Smooth muscle cell (in vitro differentiated cells): ENCODE data around the gene BORCS6. TPM values are rescaled to one million over a fixed set of nuclear protein-coding genes. Genes with fewer than 3 reads are reported as not detected.
"Not testable (repeated sequence)": the region's sequence is repeated elsewhere in the genome, so short reads cannot be mapped to it uniquely, and the experiment has no call there.

ENCODE experiments used
- DNase-seq: peaks from one replicate; lab custom pipeline; 2025; ENCODE audit not compliant: unreplicated experiment; lab: John Stamatoyannopoulos, UW
- H2AFZ ChIP-seq: fragments of 200-600 bp; sonication (generic); 2 replicates; pipeline ENCODE4 v1.6.0; 2016; ENCODE audit warnings: antibody characterized with exemption, low read depth, mild to moderate bottlenecking
- H3F3A ChIP-seq: fragments of 200-600 bp; sonication (generic); 2 replicates; pipeline ENCODE4 v1.6.0; 2017; ENCODE audit warnings: antibody characterized with exemption, low read depth
- H3K27ac ChIP-seq: fragments of 200-600 bp; sonication (generic); 2 replicates; pipeline ENCODE4 v1.5.1; 2016; ENCODE audit warnings: low read depth, mild to moderate bottlenecking
- H3K27me3 ChIP-seq: fragments of 200-600 bp; sonication (generic); 2 replicates; pipeline ENCODE4 v1.6.1; 2016; ENCODE audit warnings: low read depth, mild to moderate bottlenecking
- H3K36me3 ChIP-seq: fragments of 200-600 bp; sonication (generic); 2 replicates; pipeline ENCODE4 v1.5.1; 2016; ENCODE audit warnings: low read depth
- H3K4me1 ChIP-seq: fragments of 200-600 bp; sonication (generic); 2 replicates; pipeline ENCODE4 v1.5.1; 2016; ENCODE audit warnings: low read depth
- H3K4me2 ChIP-seq: fragments of 200-600 bp; sonication (generic); 2 replicates; pipeline ENCODE4 v1.6.0; 2016; ENCODE audit warnings: mild to moderate bottlenecking
- H3K4me3 ChIP-seq: fragments of 200-600 bp; sonication (generic); 2 replicates; pipeline ENCODE4 v1.5.1; 2016; ENCODE audit warnings: mild to moderate bottlenecking
- H3K79me2 ChIP-seq: fragments of 200-600 bp; sonication (generic); 2 replicates; pipeline ENCODE4 v1.6.0; 2016; ENCODE audit warnings: low read depth, mild to moderate bottlenecking
- H3K9ac ChIP-seq: fragments of 200-600 bp; sonication (generic); 2 replicates; pipeline ENCODE4 v1.6.0; 2016; ENCODE audit warnings: low read depth
- H3K9me3 ChIP-seq: fragments of 200-600 bp; sonication (generic); replicated peaks from 2 replicates; pipeline ENCODE4 v1.5.1; 2016; ENCODE audit warnings: low read depth
- H4K20me1 ChIP-seq: fragments of 200-600 bp; sonication (generic); 2 replicates; pipeline ENCODE4 v1.6.0; 2016; ENCODE audit warnings: low read depth
- WGBS: methylation state at CpG from one replicate; pipeline ENCODE4 v1.1.7; 2016; ENCODE audit warnings: low lambda C conversion rate; 5-methylcytosine and 5-hydroxymethylcytosine counted together
- polyA plus RNA-seq: library from polyadenylated mRNA; unstranded; fragments of >200 nt; fragmentation: Nextera tagmentation; extraction: Ambion mirVana; gene quantifications from 2 replicates; pipeline ENCODE4 v1.2.1, GENCODE V29; 2016
- total RNA-seq: library from RNA; depleted of rRNA; stranded (reverse); fragments of >200 nt; gene quantifications from 2 replicates; pipeline ENCODE4 v1.2.3, GENCODE V29; 2014
- TF ChIP-seq, protein P1 (sequence below): fragments of 200-600 bp; sonication (generic); IDR thresholded peaks from 2 replicates; pipeline ENCODE4 v1.5.1; 2017; ENCODE audit warnings: borderline replicate concordance, mild to moderate bottlenecking, antibody characterized with exemption; ENCODE audit not compliant: insufficient read depth, poor library complexity, severe bottlenecking

BORCS6 gene
- total and polyA plus RNA-seq, 2 experiments from 2014 or later: 3.2 to 6.3 TPM

DNA sequence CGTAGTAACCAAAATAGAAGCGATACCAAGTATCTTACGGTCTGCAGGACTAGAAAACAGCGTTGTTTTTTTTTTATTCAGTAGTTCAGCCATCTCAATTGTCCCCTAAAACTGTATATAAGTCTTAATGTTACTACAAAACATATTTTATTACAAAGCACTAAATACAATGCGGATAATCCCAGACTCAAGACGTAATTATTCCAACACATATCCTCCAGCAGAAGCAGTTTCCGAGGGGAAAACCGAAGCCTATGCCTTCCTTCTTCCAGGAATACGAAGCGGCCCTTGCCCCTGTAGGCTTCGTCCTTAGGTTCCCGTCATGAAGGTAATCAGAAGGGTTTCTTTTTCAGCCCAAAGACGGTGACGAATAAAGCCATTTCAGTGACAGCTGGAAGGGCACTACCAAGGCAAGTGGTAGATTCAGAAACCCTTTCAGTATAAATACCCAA, 16.1 kb downstream of the BORCS6 start:
- 2% methylated on average over 14 of the region's 14 CpGs for WGBS
- no peak for DNase-seq
- Histone ChIP-seq H2AFZ (peak overlapping the region; percentile 41), H3K4me1 (peaks cover 16% of the 10 kb centered on the region), H3K9ac (peak overlapping the region; percentile 97), H3K36me3 (no peaks in the 10 kb centered on the region), H3K4me2 (peak overlapping the region; percentile 92), H4K20me1 (no peaks in the 10 kb centered on the region), H3K27me3 (no peaks in the 10 kb centered on the region), H3K9me3 (no peaks in the 10 kb centered on the region), H3K27ac (peak overlapping the region; percentile 98), H3F3A (no peaks in the 10 kb centered on the region), H3K4me3 (peak overlapping the region; percentile 65), H3K79me2 (no peaks in the 10 kb centered on the region)
- TF ChIP-seq, protein P1, sequence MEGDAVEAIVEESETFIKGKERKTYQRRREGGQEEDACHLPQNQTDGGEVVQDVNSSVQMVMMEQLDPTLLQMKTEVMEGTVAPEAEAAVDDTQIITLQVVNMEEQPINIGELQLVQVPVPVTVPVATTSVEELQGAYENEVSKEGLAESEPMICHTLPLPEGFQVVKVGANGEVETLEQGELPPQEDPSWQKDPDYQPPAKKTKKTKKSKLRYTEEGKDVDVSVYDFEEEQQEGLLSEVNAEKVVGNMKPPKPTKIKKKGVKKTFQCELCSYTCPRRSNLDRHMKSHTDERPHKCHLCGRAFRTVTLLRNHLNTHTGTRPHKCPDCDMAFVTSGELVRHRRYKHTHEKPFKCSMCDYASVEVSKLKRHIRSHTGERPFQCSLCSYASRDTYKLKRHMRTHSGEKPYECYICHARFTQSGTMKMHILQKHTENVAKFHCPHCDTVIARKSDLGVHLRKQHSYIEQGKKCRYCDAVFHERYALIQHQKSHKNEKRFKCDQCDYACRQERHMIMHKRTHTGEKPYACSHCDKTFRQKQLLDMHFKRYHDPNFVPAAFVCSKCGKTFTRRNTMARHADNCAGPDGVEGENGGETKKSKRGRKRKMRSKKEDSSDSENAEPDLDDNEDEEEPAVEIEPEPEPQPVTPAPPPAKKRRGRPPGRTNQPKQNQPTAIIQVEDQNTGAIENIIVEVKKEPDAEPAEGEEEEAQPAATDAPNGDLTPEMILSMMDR: no peak

DNA sequence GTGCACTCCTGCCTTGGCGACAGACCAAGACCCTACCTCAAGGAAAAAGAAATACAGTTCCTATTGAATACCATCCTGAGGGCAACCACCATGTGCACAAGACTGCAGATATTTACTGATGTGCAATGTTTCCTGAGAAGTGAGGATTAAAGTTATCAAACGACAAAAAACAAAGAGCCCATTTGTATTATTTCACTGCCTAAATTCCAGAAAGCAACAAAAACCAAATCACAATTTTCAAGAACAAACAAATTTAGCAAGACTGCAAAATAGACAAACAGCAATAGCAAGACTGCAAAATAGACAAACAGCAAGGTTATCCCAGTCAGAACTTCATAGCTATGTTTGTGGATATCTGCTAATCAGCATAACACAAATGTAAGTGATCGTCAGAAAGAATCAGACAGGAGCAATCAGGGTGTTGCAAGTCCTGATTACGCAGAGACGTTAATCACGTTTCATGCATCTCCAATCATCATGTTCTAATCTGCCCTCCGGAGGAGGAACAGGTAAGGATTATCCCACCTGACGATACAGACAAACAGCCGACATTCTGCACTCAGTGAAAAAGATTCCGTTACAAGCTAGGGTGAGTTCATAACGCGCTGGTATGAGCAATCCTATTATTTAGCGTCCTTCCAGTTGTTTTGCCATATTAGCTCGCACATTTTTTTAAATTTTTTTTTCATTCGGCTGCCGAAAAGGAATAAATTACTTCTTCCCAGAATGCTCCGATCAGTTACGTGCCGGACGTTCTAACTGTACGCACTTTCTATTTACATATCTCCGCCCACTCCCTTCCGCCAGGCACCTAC, 16.7 kb downstream of the BORCS6 start:
- peak; percentile 37 for DNase-seq
- no peaks in the 10 kb centered on the region for H4K20me1 ChIP-seq
- H3K27ac ChIP-seq: peak overlapping the region; percentile 98
- under 1% methylated on average over 23 of the region's 23 CpGs for WGBS
- peak overlapping the region; percentile 65 for H3K4me3 ChIP-seq
- H2AFZ ChIP-seq: peak overlapping the region; percentile 41
- peak overlapping the region; percentile 97 for H3K9ac ChIP-seq
- H3K36me3 ChIP-seq: no peaks in the 10 kb centered on the region
- H3K4me2 ChIP-seq: peak overlapping the region; percentile 92
- H3K27me3 ChIP-seq: no peaks in the 10 kb centered on the region
- H3K9me3 ChIP-seq: no peaks in the 10 kb centered on the region
- TF ChIP-seq, protein P1: no peak
- no peaks in the 10 kb centered on the region for H3F3A ChIP-seq
- H3K79me2 ChIP-seq: no peaks in the 10 kb centered on the region
- peaks cover 16% of the 10 kb centered on the region for H3K4me1 ChIP-seq

DNA sequence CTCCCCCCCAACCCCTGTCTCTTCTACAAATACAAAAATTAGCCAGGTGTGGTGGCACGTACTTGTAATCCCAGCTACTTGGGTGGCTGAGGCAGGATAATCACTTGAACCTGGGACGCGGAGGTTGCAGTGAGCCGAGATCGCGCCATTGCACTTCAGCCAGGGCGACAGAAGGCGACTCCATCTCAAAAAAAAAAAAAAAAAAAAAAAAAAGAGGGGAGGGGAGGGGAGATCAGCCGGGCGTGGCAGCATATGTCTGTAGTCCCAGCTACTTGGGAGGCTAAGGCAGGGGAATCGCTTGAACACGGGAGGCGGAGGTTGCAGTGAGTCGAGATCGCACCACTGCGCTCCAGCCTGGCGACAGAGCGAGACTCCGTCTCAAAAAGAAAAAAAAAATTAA, 19.8 kb downstream of the BORCS6 start:
- not testable (repeated sequence) for DNase-seq, H3K79me2 ChIP-seq, H3K9ac ChIP-seq, H3K9me3 ChIP-seq, H3K36me3 ChIP-seq, H2AFZ ChIP-seq, H3K27me3 ChIP-seq, H3F3A ChIP-seq, H3K4me2 ChIP-seq, H3K4me3 ChIP-seq, H4K20me1 ChIP-seq, H3K4me1 ChIP-seq, H3K27ac ChIP-seq
- WGBS: 92% methylated on average over 19 of the region's 19 CpGs

DNA sequence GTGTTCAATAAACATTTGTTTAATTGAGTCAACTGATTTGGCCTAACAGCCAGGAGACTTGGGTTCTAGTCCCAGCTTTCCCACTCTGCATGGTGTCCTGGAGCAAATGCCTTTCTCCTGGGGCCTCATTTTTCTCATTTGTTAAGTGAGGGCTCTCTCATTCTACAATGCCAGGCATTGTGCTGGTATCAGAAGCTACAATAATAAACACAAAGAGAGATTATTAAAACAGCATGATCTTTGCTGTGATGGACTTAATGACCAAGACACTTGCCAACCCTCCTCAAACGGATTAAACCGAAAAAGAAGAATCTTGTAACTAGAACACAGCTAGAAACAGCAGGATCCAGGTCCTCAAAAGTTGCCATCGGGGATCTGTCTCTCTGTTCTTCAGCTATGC, 22.5 kb downstream of the BORCS6 start:
- Histone ChIP-seq H3F3A (no peaks in the 10 kb centered on the region), H3K4me2 (no peak overlapping the region), H3K4me3 (no peak overlapping the region), H4K20me1 (no peaks in the 10 kb centered on the region), H3K36me3 (no peaks in the 10 kb centered on the region), H3K9ac (no peak overlapping the region), H3K79me2 (peaks cover 6% of the 10 kb centered on the region), H3K27me3 (no peaks in the 10 kb centered on the region), H3K9me3 (no peaks in the 10 kb centered on the region), H3K4me1 (peaks cover 17% of the 10 kb centered on the region), H3K27ac (no peak overlapping the region), H2AFZ (no peak overlapping the region)
- WGBS: 80% methylated on average over 3 of the region's 3 CpGs
- DNase-seq: no peak
- TF ChIP-seq, protein P1: no peak
